ENCODE results near the gene RPL29. TPM values are rescaled to one million over a fixed set of nuclear protein-coding genes. Genes with fewer than 3 reads are reported as not detected.

The RPL29 gene
- total and polyA plus RNA-seq, 9 donors = 2,497 to 3,484 (median 2,953) TPM

DNA sequence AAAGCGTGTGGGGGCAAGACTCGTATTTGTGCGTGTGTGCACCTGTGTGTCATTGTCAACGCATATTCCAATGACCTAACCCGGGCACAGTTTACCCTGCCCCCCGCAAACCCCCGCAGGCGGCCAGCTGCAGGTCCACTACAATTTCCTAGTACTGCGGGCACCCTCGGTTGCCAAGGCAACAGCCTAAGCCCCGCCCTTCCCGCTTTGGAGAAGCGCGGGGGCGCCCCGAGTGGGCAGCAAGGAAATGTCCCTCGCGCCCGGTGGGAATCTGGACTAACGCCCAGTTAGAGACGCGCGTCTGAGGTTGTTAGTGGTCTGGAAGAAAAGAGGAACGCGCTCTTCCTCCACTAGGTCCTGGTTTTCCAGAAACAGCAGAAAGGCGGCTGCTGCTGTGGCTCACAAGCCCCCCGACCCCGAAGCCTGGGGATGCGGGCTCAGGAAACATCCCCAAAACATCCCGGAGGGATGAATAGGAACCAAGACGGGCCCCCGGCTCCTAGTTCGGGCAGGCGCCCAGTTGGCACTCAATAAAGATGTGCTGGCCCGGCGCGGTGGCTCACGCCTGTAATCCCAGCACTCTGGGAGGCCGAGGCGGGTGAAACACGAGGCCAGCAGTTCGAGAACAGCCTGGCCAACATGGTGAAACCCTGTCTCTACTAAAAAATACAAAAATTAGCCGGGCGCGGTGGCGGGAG lies 19.7 kb downstream of the RPL29 start:
- Histone ChIP-seq H3K9me3 (replicated peaks; ENCODE audit: control insufficient read depth, low read depth, low read length) (no peaks in the 10 kb centered on the region), H3K36me3 (ENCODE audit: control insufficient read depth, insufficient read depth, low read length) (peaks cover 8% of the 10 kb centered on the region), H3K27ac (ENCODE audit: low read length) (no peak overlapping the region), H3K4me3 (ENCODE audit: low read length) (peak overlapping the region; percentile 70), H3K4me1 (ENCODE audit: control insufficient read depth, insufficient read depth, low read length) (peaks cover 27% of the 10 kb centered on the region), H3K27me3 (ENCODE audit: control insufficient read depth, insufficient read depth, low read length) (no peaks in the 10 kb centered on the region)
- DNase-seq = peak; percentile 82
- WGBS (ENCODE audit: insufficient coverage) = 17% methylated on average over 36 of the region's 46 CpGs

DNA sequence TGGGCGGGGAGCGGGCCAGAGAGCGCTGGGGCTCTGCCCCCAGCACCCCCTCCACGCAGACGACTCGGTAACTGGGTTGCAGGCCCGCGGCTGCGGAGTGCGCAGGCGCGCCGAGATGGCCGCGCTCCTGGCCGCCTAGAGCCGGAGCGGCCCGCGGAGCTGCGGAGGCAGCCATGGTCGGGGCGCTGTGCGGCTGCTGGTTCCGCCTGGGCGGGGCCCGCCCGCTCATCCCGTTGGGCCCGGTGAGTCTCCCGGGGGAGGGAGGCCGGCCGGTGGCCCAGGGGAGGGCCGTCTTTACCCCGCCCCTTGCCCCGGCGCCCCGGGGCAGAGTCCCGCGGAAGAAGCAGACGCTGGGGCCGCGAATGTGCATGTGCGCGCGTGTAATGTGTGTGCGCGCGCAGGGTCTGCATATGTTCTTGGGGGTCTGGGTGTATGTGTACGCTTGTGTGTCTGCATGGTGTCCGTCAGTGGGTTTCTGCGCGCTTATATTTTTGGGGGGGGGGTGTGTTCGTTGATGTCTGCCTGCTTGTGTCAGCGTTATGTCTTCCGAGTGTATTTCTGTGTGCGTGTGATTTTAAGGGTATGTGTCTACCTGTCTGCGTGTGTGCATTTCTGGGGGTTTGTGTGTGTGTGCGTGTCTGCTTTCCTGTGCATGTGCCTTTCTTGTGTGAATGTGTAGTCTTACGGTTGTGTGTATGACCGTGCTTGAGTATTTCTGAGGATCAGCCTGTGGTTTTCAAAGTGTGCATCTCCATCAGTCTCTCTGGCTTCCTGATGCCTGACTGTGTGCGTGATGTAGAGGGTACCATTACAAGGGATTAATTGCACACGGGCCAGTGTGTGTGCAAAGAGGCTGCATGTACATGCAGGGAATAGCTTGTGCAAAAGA lies 20.5 kb downstream of the RPL29 start, which contains the start of gene ABHD14A:
TSS of gene ABHD14A (plus strand) at position 102 of the 889 bp plus-strand sequence. CDS start at position 174, 72 bp downstream.
- peaks cover 27% of the 10 kb centered on the region for H3K4me1 ChIP-seq (ENCODE audit: control insufficient read depth, insufficient read depth, low read length)
- peak within 1 kb of the TSS; percentile 95 for H3K27ac ChIP-seq (ENCODE audit: low read length)
- H3K4me3 ChIP-seq (ENCODE audit: low read length) = peak within 1 kb of the TSS; percentile 97
- peak; percentile 91 for DNase-seq
- no peaks in the 10 kb centered on the region for H3K27me3 ChIP-seq (ENCODE audit: control insufficient read depth, insufficient read depth, low read length)
- H3K36me3 ChIP-seq (ENCODE audit: control insufficient read depth, insufficient read depth, low read length) = peaks cover 4% of the 10 kb centered on the region
- H3K9me3 ChIP-seq (replicated peaks; ENCODE audit: control insufficient read depth, low read depth, low read length) = no peaks in the 10 kb centered on the region
- WGBS (ENCODE audit: insufficient coverage) = under 1% methylated on average over 60 of the region's 63 CpGs

DNA sequence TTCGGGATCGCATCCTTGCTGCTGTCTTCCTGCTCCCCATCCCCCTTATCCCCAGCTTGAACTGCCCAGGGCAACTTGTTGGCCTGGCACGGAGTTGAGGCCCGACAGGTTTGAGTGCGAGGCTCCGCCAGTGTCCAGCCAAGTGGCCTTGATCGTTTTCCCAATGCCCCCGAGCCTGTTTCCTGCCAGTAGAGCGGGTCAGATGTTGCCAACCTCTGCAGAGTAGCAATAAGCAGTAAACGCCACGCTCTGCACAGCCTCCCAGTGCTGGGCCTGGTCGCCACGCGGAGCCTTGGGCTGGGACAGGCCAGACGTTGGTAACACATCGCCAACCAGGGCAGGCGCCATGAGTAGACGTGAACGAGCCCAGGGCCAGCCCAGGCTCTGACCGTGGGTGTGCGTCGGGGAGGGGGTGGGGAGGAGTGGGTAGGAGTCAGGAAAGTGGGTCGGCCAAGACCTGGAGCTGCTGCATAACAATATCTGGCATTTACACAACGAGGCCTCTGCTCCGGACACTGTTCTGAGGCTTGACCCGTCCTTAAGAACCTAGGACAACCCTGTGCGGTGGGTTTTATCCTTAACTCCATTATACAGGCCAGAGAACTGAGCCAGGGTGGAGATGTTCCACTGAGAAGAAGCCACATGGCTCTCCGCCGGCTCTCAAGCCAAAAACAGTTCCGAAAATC lies 21.3 kb downstream of the RPL29 start:
- no peak for DNase-seq
- H3K4me1 ChIP-seq (ENCODE audit: control insufficient read depth, insufficient read depth, low read length) = peaks cover 30% of the 10 kb centered on the region
- peak overlapping the region; percentile 97 for H3K4me3 ChIP-seq (ENCODE audit: low read length)
- no peaks in the 10 kb centered on the region for H3K27me3 ChIP-seq (ENCODE audit: control insufficient read depth, insufficient read depth, low read length)
- peak overlapping the region; percentile 95 for H3K27ac ChIP-seq (ENCODE audit: low read length)
- peaks cover 11% of the 10 kb centered on the region for H3K36me3 ChIP-seq (ENCODE audit: control insufficient read depth, insufficient read depth, low read length)
- 27% methylated on average over 24 of the region's 30 CpGs for WGBS (ENCODE audit: insufficient coverage)
- H3K9me3 ChIP-seq (replicated peaks; ENCODE audit: control insufficient read depth, low read depth, low read length) = no peaks in the 10 kb centered on the region

DNA sequence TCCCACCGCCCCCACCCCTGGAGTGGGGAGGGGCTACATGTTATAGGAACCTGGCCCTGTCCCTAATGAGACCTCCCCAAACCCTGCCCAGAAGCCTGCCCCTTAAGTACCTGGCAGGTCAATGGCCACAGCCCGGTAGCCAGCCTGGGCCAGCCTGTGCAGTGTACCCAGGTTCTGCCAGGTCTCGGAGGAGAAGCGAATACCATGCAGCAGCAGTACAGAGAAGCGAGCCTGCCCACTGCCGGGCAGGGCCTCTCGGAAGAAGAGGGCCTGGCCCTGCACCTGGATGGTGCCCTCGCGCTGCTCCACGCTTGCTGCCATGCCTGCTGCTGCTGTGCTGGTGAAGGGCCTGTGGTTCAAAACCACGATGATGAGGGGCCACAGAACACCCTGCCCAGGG lies 24.3 kb downstream of the RPL29 start:
- H3K9me3 ChIP-seq (replicated peaks; ENCODE audit: control insufficient read depth, low read depth, low read length) = no peaks in the 10 kb centered on the region
- DNase-seq = no peak
- H3K36me3 ChIP-seq (ENCODE audit: control insufficient read depth, insufficient read depth, low read length) = peaks cover 11% of the 10 kb centered on the region
- WGBS (ENCODE audit: insufficient coverage) = 91% methylated on average over 10 of the region's 11 CpGs
- H3K27ac ChIP-seq (ENCODE audit: low read length) = no peak overlapping the region
- H3K4me3 ChIP-seq (ENCODE audit: low read length) = no peak overlapping the region
- peaks cover 52% of the 10 kb centered on the region for H3K4me1 ChIP-seq (ENCODE audit: control insufficient read depth, insufficient read depth, low read length)
- H3K27me3 ChIP-seq (ENCODE audit: control insufficient read depth, insufficient read depth, low read length) = no peaks in the 10 kb centered on the region

DNA sequence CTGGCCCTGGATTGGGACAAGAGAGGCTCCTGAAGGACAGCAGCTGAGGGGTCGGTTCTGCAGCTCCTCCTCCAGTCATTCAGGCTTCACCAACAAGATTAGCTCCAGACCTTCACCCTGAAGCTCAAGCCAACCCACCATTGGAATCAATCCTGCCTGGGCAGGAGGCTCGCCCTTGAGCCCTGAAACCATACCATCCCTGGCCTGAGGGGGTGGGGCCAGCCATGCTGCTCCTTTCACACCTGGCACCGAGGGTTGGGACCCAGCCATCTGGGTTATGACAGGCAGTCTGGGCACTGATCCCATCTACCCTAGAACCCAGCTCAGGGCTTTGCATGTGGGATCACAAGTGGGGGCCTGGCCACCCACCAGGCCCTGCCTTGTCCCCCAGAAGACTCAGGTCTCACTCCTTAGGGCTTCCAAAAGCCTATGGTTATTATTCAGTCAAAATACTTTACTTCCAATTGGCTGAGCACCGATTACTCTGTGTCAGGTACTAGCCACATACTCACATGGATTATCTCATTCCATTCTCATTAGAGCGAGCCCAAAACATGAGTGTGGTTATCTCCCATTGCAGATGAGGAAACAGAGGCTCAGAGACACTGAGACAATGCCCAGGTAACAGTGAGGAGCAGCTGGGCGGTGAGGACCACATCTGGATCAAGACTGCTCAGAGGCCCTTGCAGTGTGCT lies 24.9 kb downstream of the RPL29 start:
- H3K27me3 ChIP-seq (ENCODE audit: control insufficient read depth, insufficient read depth, low read length) = no peaks in the 10 kb centered on the region
- 80% methylated on average over 5 of the region's 6 CpGs for WGBS (ENCODE audit: insufficient coverage)
- H3K4me3 ChIP-seq (ENCODE audit: low read length) = no peak overlapping the region
- no peak overlapping the region for H3K27ac ChIP-seq (ENCODE audit: low read length)
- DNase-seq = no peak
- H3K36me3 ChIP-seq (ENCODE audit: control insufficient read depth, insufficient read depth, low read length) = peaks cover 11% of the 10 kb centered on the region
- no peaks in the 10 kb centered on the region for H3K9me3 ChIP-seq (replicated peaks; ENCODE audit: control insufficient read depth, low read depth, low read length)
- peaks cover 53% of the 10 kb centered on the region for H3K4me1 ChIP-seq (ENCODE audit: control insufficient read depth, insufficient read depth, low read length)

DNA sequence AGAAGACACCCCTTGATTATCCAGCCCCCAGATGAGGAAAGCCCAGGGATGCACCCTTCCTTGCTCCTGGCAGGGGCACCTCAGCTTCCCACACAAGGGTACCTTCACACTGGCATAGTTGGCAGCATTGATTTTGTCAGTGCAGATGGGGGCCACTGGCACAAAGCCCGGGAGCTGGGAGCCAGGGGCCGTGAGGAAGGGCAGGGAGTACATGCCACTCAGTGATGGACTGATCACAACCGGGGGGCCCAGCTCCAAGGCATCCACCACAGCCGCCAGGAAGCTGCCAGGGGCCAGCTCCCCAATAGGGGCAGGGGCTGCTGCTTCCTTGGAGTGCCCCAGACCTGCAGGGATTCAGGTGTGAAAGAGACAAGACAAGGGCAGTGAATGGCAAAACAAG lies 25.9 kb downstream of the RPL29 start:
- no peaks in the 10 kb centered on the region for H3K27me3 ChIP-seq (ENCODE audit: control insufficient read depth, insufficient read depth, low read length)
- no peak overlapping the region for H3K4me3 ChIP-seq (ENCODE audit: low read length)
- DNase-seq = no peak
- peaks cover 13% of the 10 kb centered on the region for H3K36me3 ChIP-seq (ENCODE audit: control insufficient read depth, insufficient read depth, low read length)
- H3K27ac ChIP-seq (ENCODE audit: low read length) = no peak overlapping the region
- no peaks in the 10 kb centered on the region for H3K9me3 ChIP-seq (replicated peaks; ENCODE audit: control insufficient read depth, low read depth, low read length)
- 75% methylated on average over 3 of the region's 4 CpGs for WGBS (ENCODE audit: insufficient coverage)
- peaks cover 55% of the 10 kb centered on the region for H3K4me1 ChIP-seq (ENCODE audit: control insufficient read depth, insufficient read depth, low read length)

DNA sequence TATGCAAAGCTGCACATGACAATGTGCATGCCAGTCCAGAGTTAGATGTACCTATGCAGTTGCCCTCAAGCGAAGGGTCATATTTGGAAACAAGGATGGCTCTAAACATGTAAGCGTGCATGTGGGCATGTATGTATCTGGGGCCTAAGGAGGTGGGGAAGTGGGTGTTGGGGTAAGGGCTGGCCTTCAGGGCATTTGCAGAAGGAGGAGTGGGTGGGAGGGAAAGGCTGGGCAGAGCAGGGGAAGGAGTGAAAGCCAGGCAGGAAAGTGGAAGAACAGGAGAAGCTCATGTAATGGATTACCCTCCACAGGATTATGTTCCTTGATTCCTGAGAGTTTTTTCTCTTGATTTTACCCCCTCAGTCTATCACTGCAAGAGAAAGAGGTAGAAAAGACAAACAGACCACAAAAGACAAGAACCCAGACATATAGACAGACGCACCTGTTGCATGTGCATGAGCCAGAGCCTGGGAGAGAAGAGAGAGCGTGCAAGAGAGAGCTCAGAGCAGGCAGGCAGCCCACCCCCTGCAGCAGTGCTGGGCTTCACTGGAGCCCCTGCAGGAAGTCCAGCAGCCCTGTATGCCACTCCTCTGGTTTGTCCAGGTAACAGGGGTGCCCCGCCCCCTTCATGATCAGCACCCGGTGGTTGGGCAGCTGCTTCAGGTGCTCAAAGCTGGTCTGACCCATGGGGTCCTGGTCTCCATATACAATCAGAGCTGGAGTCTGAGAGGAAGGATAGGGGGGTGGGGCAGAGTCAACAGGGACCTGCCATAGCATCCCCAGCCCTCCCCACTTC lies 26.6 kb downstream of the RPL29 start:
- no peak for DNase-seq
- WGBS (ENCODE audit: insufficient coverage) = 87% methylated on average over 4 of the region's 6 CpGs
- H3K4me1 ChIP-seq (ENCODE audit: control insufficient read depth, insufficient read depth, low read length) = peaks cover 55% of the 10 kb centered on the region
- no peak overlapping the region for H3K27ac ChIP-seq (ENCODE audit: low read length)
- no peaks in the 10 kb centered on the region for H3K27me3 ChIP-seq (ENCODE audit: control insufficient read depth, insufficient read depth, low read length)
- H3K36me3 ChIP-seq (ENCODE audit: control insufficient read depth, insufficient read depth, low read length) = peaks cover 13% of the 10 kb centered on the region
- no peaks in the 10 kb centered on the region for H3K9me3 ChIP-seq (replicated peaks; ENCODE audit: control insufficient read depth, low read depth, low read length)
- no peak overlapping the region for H3K4me3 ChIP-seq (ENCODE audit: low read length)

DNA sequence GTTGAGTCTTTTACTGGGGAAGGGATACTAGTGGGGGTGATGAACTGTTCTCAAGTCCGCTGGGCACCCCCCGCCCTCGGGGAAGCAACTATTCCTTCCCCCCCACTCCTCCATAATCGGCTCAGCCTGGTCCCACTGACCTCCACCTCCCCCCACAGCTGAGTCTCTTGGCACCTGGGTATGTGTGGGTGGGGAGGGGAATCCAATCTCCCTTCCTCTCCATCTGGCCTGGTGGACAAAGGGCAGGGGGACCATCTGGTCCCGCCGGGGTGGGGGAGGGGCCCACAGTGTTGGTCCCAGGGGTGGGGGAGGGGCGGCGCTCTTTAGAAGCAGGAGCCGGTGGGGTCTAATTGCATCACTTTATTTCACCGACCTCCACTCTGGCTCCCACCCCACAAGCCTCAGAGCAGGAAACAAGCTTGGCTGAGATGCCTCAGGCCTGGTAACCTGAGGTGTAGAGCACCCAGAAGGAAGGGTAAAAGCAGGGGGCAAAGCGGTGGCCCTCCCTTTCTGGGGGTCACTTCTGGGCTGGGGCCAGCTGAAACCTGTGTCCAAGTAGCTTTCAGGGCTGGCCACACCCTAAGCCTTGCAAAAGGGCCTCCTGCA lies 27.4 kb downstream of the RPL29 start:
- Histone ChIP-seq H3K27ac (ENCODE audit: low read length) (peak overlapping the region; percentile 85), H3K27me3 (ENCODE audit: control insufficient read depth, insufficient read depth, low read length) (no peaks in the 10 kb centered on the region), H3K9me3 (replicated peaks; ENCODE audit: control insufficient read depth, low read depth, low read length) (no peaks in the 10 kb centered on the region), H3K4me3 (ENCODE audit: low read length) (peak overlapping the region; percentile 57), H3K36me3 (ENCODE audit: control insufficient read depth, insufficient read depth, low read length) (peaks cover 13% of the 10 kb centered on the region), H3K4me1 (ENCODE audit: control insufficient read depth, insufficient read depth, low read length) (peaks cover 57% of the 10 kb centered on the region)
- DNase-seq = peak; percentile 71
- WGBS (ENCODE audit: insufficient coverage) = 43% methylated on average over 1 of the region's 11 CpGs

All from muscle of leg (tissue), 11 donors.